GM12873 (cell line): ENCODE measurements around the gene C2orf92.

Experiments used
- CTCF ChIP-seq: IDR thresholded peaks from 2 replicates; pipeline ENCODE4 v1.5.1; 2012; ENCODE audit warnings: low read depth, mild to moderate bottlenecking, moderate library complexity, low read length, control low read depth; ENCODE audit not compliant: insufficient read depth; ENCODE audit errors: missing control alignments

Gene C2orf92

DNA sequence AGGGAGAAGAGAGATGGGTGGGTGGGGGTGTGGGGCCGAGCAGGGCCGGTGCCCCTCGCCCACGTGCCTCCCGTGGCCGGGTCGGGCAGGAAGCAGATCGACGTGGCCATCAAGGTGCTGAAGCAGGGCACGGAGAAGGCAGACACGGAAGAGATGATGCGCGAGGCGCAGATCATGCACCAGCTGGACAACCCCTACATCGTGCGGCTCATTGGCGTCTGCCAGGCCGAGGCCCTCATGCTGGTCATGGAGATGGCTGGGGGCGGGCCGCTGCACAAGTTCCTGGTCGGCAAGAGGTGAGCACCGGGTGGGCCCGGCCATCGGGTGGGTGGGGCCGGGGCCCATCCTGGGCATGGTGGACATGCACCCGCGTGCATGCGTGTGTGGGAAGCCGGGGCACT lies 65.6 kb downstream of the C2orf92 start:
- no peak for TF ChIP-seq CTCF

DNA sequence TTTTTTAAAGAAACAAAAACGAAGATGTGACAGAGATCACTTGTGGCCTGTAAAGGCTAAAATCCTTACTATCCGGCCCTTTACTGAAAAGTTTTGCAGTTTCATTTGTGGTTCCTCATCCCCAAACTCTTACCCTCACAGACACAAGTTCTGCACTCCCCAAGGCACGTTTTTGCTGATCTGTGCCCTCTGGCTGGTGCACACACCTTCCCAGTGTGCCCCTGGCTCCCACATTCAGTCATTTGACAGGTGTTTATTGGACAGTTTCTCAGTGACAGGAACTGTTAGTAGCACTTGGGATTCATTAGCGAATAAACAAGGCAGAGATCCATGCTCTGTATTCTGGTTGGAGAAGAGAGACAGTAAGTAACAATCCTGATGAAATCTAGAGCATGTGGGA lies 66.7 kb downstream of the C2orf92 start:
- TF ChIP-seq CTCF, result no peak

DNA sequence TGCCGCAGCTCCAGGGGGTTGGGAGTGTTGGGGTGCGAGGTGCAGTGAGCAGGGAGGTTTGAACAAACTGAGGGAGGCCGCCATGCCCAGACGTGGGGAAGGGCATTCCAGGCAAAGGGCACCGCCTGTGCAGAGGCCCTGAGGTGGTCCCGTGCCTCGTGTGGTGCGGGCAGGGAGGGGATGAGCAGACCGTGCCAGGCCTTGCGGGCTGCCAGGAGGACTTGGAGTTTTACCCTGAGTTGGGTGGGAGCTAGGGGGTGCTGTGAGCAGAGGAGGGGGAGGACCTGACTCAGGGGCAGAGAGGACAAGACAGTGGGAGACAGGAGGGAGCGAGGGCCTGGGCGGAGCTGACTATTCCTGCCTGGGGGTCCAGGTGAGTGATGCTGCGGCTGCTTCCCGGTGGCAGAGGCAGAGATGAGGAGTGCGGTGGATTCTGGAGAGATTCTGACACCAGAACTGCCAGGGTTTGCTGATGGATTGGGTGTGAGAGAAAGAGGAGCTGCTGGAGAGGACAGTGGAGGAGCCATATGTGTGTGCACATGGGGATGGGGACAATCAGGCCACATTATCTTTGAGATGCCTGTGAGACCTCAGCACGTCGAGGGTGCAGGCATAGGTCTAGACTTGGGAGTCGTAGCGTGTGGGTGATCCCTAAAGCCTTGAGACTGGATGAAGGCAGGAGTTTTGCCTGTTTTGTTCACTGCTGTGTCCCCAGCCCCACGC lies 67.3 kb downstream of the C2orf92 start:
- TF ChIP-seq CTCF, result no peak

GRCh38 chr2:97737421-97738178 lies 68.1 kb downstream of the C2orf92 start:
- no peak for TF ChIP-seq CTCF

DNA sequence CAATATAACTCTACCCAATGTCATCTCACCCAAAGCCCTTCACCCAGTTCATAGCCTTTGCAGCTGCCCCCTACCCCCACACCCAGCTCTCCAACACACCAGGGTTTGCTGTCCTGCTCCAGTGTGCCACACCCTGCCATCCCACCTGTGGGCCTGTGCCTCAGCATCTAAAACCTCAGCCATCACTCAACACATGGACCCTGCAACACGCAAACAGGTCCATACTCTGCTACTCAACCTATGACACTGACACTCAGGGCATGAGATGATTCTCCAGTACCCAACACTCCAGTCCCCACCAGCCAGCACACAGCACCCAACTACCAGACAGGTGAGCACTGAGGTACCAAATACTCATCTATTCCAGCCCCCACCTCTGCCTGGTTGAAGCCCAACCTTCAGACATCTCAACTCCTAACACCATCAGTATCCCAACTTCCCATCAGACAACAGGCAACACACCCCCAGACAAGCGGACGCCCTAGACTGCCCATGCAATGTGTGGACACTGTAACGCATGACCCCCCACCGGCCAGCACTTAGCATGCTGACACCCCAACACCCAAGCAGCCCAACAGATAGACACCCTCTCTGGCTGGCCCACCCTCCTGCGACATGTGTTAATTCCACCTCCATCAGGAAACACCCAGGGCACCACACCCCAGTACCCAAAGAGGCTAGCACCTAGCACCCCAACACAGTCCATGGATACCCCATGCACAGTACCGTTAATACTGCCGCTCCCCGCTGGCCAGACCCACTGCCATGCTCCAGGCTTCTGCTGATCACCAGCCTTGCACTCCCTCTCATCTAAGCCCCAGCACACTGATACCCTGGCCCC lies 68.9 kb downstream of the C2orf92 start:
- no peak for TF ChIP-seq CTCF

GRCh38 chr2:97739020-97739892 lies 69.7 kb downstream of the C2orf92 start:
- TF ChIP-seq CTCF, result no peak
